H9 (cell line): ENCODE results near the gene KRTAP4-5. TPM values are rescaled to one million over a fixed set of nuclear protein-coding genes. Genes with fewer than 3 reads are reported as not detected.

Experiments
- DNase-seq: peaks from one replicate; pipeline ENCODE4 v3.0.0-alpha.2; 2017
- H2AFZ ChIP-seq: one replicate; pipeline ENCODE4 v1.6.1; 2013; ENCODE audit warnings: mild to moderate bottlenecking, low read length, control low read depth, moderate library complexity
- H2AK5ac ChIP-seq: 2 replicates; pipeline ENCODE4 v1.6.1; 2013; ENCODE audit warnings: low read length, control low read depth, mixed read lengths; ENCODE audit not compliant: insufficient read length
- H2BK120ac ChIP-seq: one replicate; pipeline ENCODE4 v1.6.1; 2013; ENCODE audit warnings: low read depth, mild to moderate bottlenecking, low read length, control low read depth, inconsistent platforms; ENCODE audit not compliant: poor library complexity, severe bottlenecking
- H2BK12ac ChIP-seq: 2 replicates; pipeline ENCODE4 v1.6.1; 2013; ENCODE audit warnings: low read length, control low read depth, mixed read lengths, low read depth; ENCODE audit not compliant: insufficient read length
- H2BK15ac ChIP-seq: 2 replicates; pipeline ENCODE4 v1.6.1; 2013; ENCODE audit warnings: low read depth, low read length, control low read depth
- H2BK20ac ChIP-seq: one replicate; pipeline ENCODE4 v1.6.1; 2013; ENCODE audit warnings: low read depth, mild to moderate bottlenecking, low read length, control low read depth, inconsistent platforms; ENCODE audit not compliant: poor library complexity, severe bottlenecking
- H2BK5ac ChIP-seq: 2 replicates; pipeline ENCODE4 v1.6.1; 2013; ENCODE audit warnings: low read length, control low read depth, mixed read lengths; ENCODE audit not compliant: insufficient read length
- H3K14ac ChIP-seq: 2 replicates; pipeline ENCODE4 v1.6.1; 2013; ENCODE audit warnings: low read length, control low read depth; ENCODE audit not compliant: insufficient read depth
- H3K18ac ChIP-seq: 2 replicates; pipeline ENCODE4 v1.6.1; 2013; ENCODE audit warnings: low read depth, mild to moderate bottlenecking, mixed read lengths, low read length, control low read depth; ENCODE audit not compliant: insufficient read length
- H3K23ac ChIP-seq: 2 replicates; pipeline ENCODE4 v1.6.1; 2013; ENCODE audit warnings: low read length, control low read depth, mixed read lengths, low read depth; ENCODE audit not compliant: insufficient read length
- H3K23me2 ChIP-seq: 2 replicates; pipeline ENCODE4 v1.6.1; 2013; ENCODE audit warnings: low read depth, mild to moderate bottlenecking, mixed read lengths, low read length, control low read depth; ENCODE audit not compliant: insufficient read length, poor library complexity, severe bottlenecking
- H3K27ac ChIP-seq: 2 replicates; pipeline ENCODE4 v1.5.1; 2013; ENCODE audit warnings: low read length, control low read depth, mixed read lengths, low read depth; ENCODE audit not compliant: insufficient read length
- H3K27me3 ChIP-seq: 2 replicates; pipeline ENCODE4 v1.6.1; 2013; ENCODE audit warnings: low read length, control low read depth, inconsistent platforms; ENCODE audit not compliant: insufficient read depth
- H3K4ac ChIP-seq: 2 replicates; pipeline ENCODE4 v1.6.1; 2013; ENCODE audit warnings: low read depth, mild to moderate bottlenecking, control low read depth, inconsistent platforms, low read length, moderate library complexity
- H3K4me1 ChIP-seq: 2 replicates; pipeline ENCODE4 v1.6.1; 2013; ENCODE audit warnings: low read length, control low read depth, inconsistent platforms; ENCODE audit not compliant: insufficient read depth
- H3K4me2 ChIP-seq: 2 replicates; pipeline ENCODE4 v1.6.1; 2013; ENCODE audit warnings: low read length, control low read depth, mixed read lengths; ENCODE audit not compliant: insufficient read length, insufficient read depth
- H3K56ac ChIP-seq: 2 replicates; pipeline ENCODE4 v1.6.1; 2013; ENCODE audit warnings: low read depth, mild to moderate bottlenecking, mixed read lengths, low read length, control low read depth; ENCODE audit not compliant: insufficient read length
- H3K79me1 ChIP-seq: 2 replicates; pipeline ENCODE4 v1.6.1; 2013; ENCODE audit warnings: low read depth, mild to moderate bottlenecking, moderate library complexity, low read length, control low read depth, inconsistent platforms; ENCODE audit not compliant: insufficient read depth, poor library complexity, severe bottlenecking
- H3K79me2 ChIP-seq: 2 replicates; pipeline ENCODE4 v1.6.1; 2013; ENCODE audit warnings: low read length, control low read depth, inconsistent platforms; ENCODE audit not compliant: insufficient read depth
- H3K9ac ChIP-seq: 2 replicates; pipeline ENCODE4 v1.6.1; 2013; ENCODE audit warnings: low read length, control low read depth, mixed read lengths; ENCODE audit not compliant: insufficient read length; ENCODE audit errors: extremely low read depth
- H3K9me3 ChIP-seq: one replicate; pipeline ENCODE4 v1.6.1; 2013; ENCODE audit warnings: low read depth, low read length, inconsistent platforms; ENCODE audit not compliant: control insufficient read depth
- H3T11ph ChIP-seq: one replicate; pipeline ENCODE4 v1.6.1; 2013; ENCODE audit warnings: mild to moderate bottlenecking, low read length, control low read depth, inconsistent platforms
- H4K20me1 ChIP-seq: one replicate; pipeline ENCODE4 v1.6.1; 2013; ENCODE audit not compliant: control insufficient read depth, insufficient read length, insufficient read depth
- H4K5ac ChIP-seq: 2 replicates; pipeline ENCODE4 v1.6.1; 2013; ENCODE audit warnings: low read depth, mild to moderate bottlenecking, mixed read lengths, low read length, control low read depth; ENCODE audit not compliant: insufficient read length
- H4K8ac ChIP-seq: replicated peaks from 2 replicates; pipeline ENCODE4 v1.6.1; 2013; ENCODE audit warnings: low read length, control low read depth, mixed read lengths, low read depth; ENCODE audit not compliant: insufficient read length
- H4K91ac ChIP-seq: 2 replicates; pipeline ENCODE4 v1.6.1; 2013; ENCODE audit warnings: low read depth, mild to moderate bottlenecking, moderate library complexity, mixed read lengths, low read length, control low read depth; ENCODE audit not compliant: insufficient read length
- H3K27ac Mint-ChIP-seq, 3 experiments: 2 replicates in 2 of 3; 3 replicates in 1 of 3; pipeline ENCODE4 v1.8.0; 2020 to 2021; ENCODE audit warnings: mixed read lengths in 3 of 3, mild to moderate bottlenecking in 1 of 3, moderate library complexity in 1 of 3
- H3K27me3 Mint-ChIP-seq: 2 replicates; pipeline ENCODE4 v1.8.0; 2021; ENCODE audit warnings: low read depth, mild to moderate bottlenecking, moderate library complexity, mixed read lengths
- H3K36me3 Mint-ChIP-seq, 3 experiments: 2 replicates in 2 of 3; 3 replicates in 1 of 3; pipeline ENCODE4 v1.8.0; 2020 to 2021; ENCODE audit warnings: low read depth in 3 of 3, mixed read lengths in 3 of 3; ENCODE audit not compliant: insufficient read depth in 1 of 3
- H3K4me1 Mint-ChIP-seq, 2 experiments: 2 replicates each; pipeline ENCODE4 v1.8.0; 2020; ENCODE audit warnings: mixed read lengths in 2 of 2
- H3K4me3 Mint-ChIP-seq, 2 experiments: 2 replicates in 1 of 2; 3 replicates in 1 of 2; pipeline ENCODE4 v1.8.0; 2020 to 2021; ENCODE audit warnings: mild to moderate bottlenecking in 2 of 2, mixed read lengths in 2 of 2, moderate library complexity in 1 of 2
- H3K9me3 Mint-ChIP-seq, 2 experiments: 2 replicates in 1 of 2; 3 replicates in 1 of 2; pipeline ENCODE4 v1.8.0; 2020; ENCODE audit warnings: mild to moderate bottlenecking in 2 of 2, mixed read lengths in 2 of 2, moderate library complexity in 1 of 2
- CTCF ChIP-seq: fragments of 200-600 bp; sonication (generic); conservative IDR thresholded peaks from 3 replicates; pipeline ENCODE4 v1.8.0; 2021; ENCODE audit warnings: antibody characterized with exemption, mild to moderate bottlenecking
- WGBS: extraction: QIAGEN DNeasy Blood & Tissue Kit; methylation state at CpG from one replicate; pipeline ENCODE4 v1.1.7; 2013; ENCODE audit warnings: missing lambda C conversion rate, low lambda C conversion rate, mixed read lengths; ENCODE audit not compliant: insufficient read length; ENCODE audit errors: extremely low coverage; 5-methylcytosine and 5-hydroxymethylcytosine counted together
- total RNA-seq: library from RNA; stranded (reverse); gene quantifications from 2 replicates; pipeline ENCODE4 v1.2.1, GENCODE V29; 2021

KRTAP4-5 gene
- total RNA-seq, 1 experiment from 2014 or later: not detected

- no peak for TF ChIP-seq CTCF
- H3K79me1 ChIP-seq: no peaks in the 10 kb centered on the region
- H3K9me3 ChIP-seq: no peaks in the 10 kb centered on the region
- H2BK5ac ChIP-seq: no peak overlapping the region
- H2BK120ac ChIP-seq: no peak overlapping the region
- no peak overlapping the region for H3K27ac ChIP-seq
- no peak overlapping the region for H3T11ph ChIP-seq
- H3K4ac ChIP-seq: no peak overlapping the region
- no peak overlapping the region for H2BK20ac ChIP-seq
- no peak overlapping the region for H2BK15ac ChIP-seq
- H3K23ac ChIP-seq: no peak overlapping the region
- no peak overlapping the region for H2AK5ac ChIP-seq
- H2AFZ ChIP-seq: no peak overlapping the region
- H3K4me1 ChIP-seq: no peaks in the 10 kb centered on the region
- H3K18ac ChIP-seq: no peak overlapping the region
- H3K23me2 ChIP-seq: no peaks in the 10 kb centered on the region
- no peak overlapping the region for H4K91ac ChIP-seq
- H3K79me2 ChIP-seq: no peaks in the 10 kb centered on the region
- H3K9me3 Mint-ChIP-seq: peaks cover 7 to 12% of the 10 kb centered on the region in 2 experiments; a peak in 4 of 5 replicates
- no peaks in the 10 kb centered on the region for H3K27me3 ChIP-seq
- H3K4me3 Mint-ChIP-seq: no peak overlapping the region
- H3K9ac ChIP-seq: no peak overlapping the region
- H3K27ac Mint-ChIP-seq: no peak overlapping the region
- H2BK12ac ChIP-seq: no peak overlapping the region
- H4K8ac ChIP-seq: no peak overlapping the region
- no peaks in the 10 kb centered on the region for H4K20me1 ChIP-seq
- H3K4me1 Mint-ChIP-seq: no peaks in the 10 kb centered on the region
- H3K14ac ChIP-seq: no peak overlapping the region
- peaks cover 4% of the 10 kb centered on the region for H3K27me3 Mint-ChIP-seq
- 0 out of 7 replicates have a peak, but pooled peaks cover 0 to 3% (median 0%) of the 10 kb centered on the region in 3 experiments for H3K36me3 Mint-ChIP-seq
- DNase-seq: no peak
- H3K4me2 ChIP-seq: no peak overlapping the region
- H3K56ac ChIP-seq: no peak overlapping the region
- no peak overlapping the region for H4K5ac ChIP-seq
- no CpG with 5 or more reads among the region's 1 CpG for WGBS
Measured at GRCh38 chr17:41196068-41196467, 46.4 kb upstream of the KRTAP4-5 start.
